Neuronal stem cell (in vitro differentiated cells): ENCODE measurements around the gene PC.

Experiments used
- DNase-seq: peaks from one replicate; pipeline ENCODE4 v3.0.0-alpha.2; 2013; ENCODE audit warnings: low spot score
- H2AFZ ChIP-seq: one replicate; pipeline ENCODE4 v1.6.1; 2013; ENCODE audit warnings: mild to moderate bottlenecking, low read length, inconsistent platforms
- H2AK5ac ChIP-seq: 2 replicates; pipeline ENCODE4 v1.6.1; 2013; ENCODE audit warnings: low read depth, mild to moderate bottlenecking, inconsistent platforms, low read length, moderate library complexity, mixed read lengths
- H2BK120ac ChIP-seq: 2 replicates; pipeline ENCODE4 v1.6.1; 2013; ENCODE audit warnings: low read depth, mild to moderate bottlenecking, inconsistent platforms, low read length, moderate library complexity, mixed read lengths
- H2BK12ac ChIP-seq: one replicate; pipeline ENCODE4 v1.6.1; 2013; ENCODE audit warnings: low read length, inconsistent platforms
- H2BK15ac ChIP-seq: 2 replicates; pipeline ENCODE4 v1.6.1; 2013; ENCODE audit warnings: mild to moderate bottlenecking, low read length, inconsistent platforms, mixed read lengths
- H2BK5ac ChIP-seq: one replicate; pipeline ENCODE4 v1.6.1; 2013; ENCODE audit warnings: inconsistent platforms, mild to moderate bottlenecking, low read length, moderate library complexity
- H3K14ac ChIP-seq: one replicate; pipeline ENCODE4 v1.6.1; 2013; ENCODE audit warnings: low read length, inconsistent platforms
- H3K18ac ChIP-seq: 2 replicates; pipeline ENCODE4 v1.6.1; 2013; ENCODE audit warnings: low read length, inconsistent platforms
- H3K23ac ChIP-seq: 2 replicates; pipeline ENCODE4 v1.6.1; 2013; ENCODE audit warnings: low read depth, mild to moderate bottlenecking, mixed read lengths, low read length, inconsistent platforms; ENCODE audit not compliant: poor library complexity
- H3K27ac ChIP-seq: replicated peaks from 3 replicates; pipeline ENCODE4 v1.5.1; 2013; ENCODE audit warnings: low read length, inconsistent platforms
- H3K27me3 ChIP-seq, 3 experiments: 2 replicates each; pipeline ENCODE4 v1.6.1; 2013; ENCODE audit warnings: low read length in 3 of 3, mild to moderate bottlenecking in 2 of 3, inconsistent platforms in 1 of 3, low read depth in 1 of 3, mixed read lengths in 1 of 3, moderate library complexity in 1 of 3; ENCODE audit not compliant: control insufficient read depth in 3 of 3, insufficient read depth in 3 of 3
- H3K36me3 ChIP-seq, 2 donors: replicated peaks in 1 of 2; 2 replicates each; pipeline ENCODE4 v1.6.1; 2013; ENCODE audit warnings: low read length in 2 of 2; ENCODE audit not compliant: control insufficient read depth in 2 of 2, insufficient read depth in 2 of 2
- H3K4ac ChIP-seq: 2 replicates; pipeline ENCODE4 v1.6.1; 2013; ENCODE audit warnings: inconsistent platforms, mild to moderate bottlenecking, low read length, moderate library complexity
- H3K4me1 ChIP-seq, 2 donors: 1 replicate in 1 of 2; 2 replicates in 1 of 2; pipeline ENCODE4 v1.6.1; 2013; ENCODE audit warnings: low read length in 2 of 2, low read depth in 1 of 2; ENCODE audit not compliant: control insufficient read depth in 2 of 2, insufficient read depth in 1 of 2
- H3K4me2 ChIP-seq: one replicate; pipeline ENCODE4 v1.6.1; 2013; ENCODE audit warnings: mild to moderate bottlenecking, low read length, inconsistent platforms; ENCODE audit not compliant: insufficient read depth, poor library complexity, severe bottlenecking
- H3K4me3 ChIP-seq, 2 donors: 2 replicates each; pipeline ENCODE4 v1.5.1; 2013; ENCODE audit warnings: low read length in 2 of 2, mild to moderate bottlenecking in 2 of 2, inconsistent platforms in 1 of 2, moderate library complexity in 1 of 2
- H3K79me1 ChIP-seq: one replicate; pipeline ENCODE4 v1.6.1; 2013; ENCODE audit warnings: low read depth, mild to moderate bottlenecking, inconsistent platforms, low read length, moderate library complexity
- H3K9ac ChIP-seq: one replicate; pipeline ENCODE4 v1.6.1; 2013; ENCODE audit warnings: mild to moderate bottlenecking, low read depth, low read length, inconsistent platforms; ENCODE audit not compliant: poor library complexity
- H3K9me3 ChIP-seq, 2 donors: replicated peaks in 1 of 2; 2 replicates each; pipeline versions ENCODE3 to v1.6.1; 2013; ENCODE audit warnings: low read length in 2 of 2, mild to moderate bottlenecking in 2 of 2, inconsistent platforms in 1 of 2, low read depth in 1 of 2, mixed read lengths in 1 of 2, moderate library complexity in 1 of 2; ENCODE audit not compliant: control insufficient read depth in 2 of 2, insufficient read depth in 1 of 2
- H4K8ac ChIP-seq: one replicate; pipeline ENCODE4 v1.6.1; 2013; ENCODE audit warnings: low read depth, mild to moderate bottlenecking, inconsistent platforms, low read length, moderate library complexity
- H4K91ac ChIP-seq: one replicate; pipeline ENCODE4 v1.6.1; 2013; ENCODE audit warnings: low read length, low read depth, mild to moderate bottlenecking, inconsistent platforms; ENCODE audit not compliant: poor library complexity
- WGBS, 2 donors: extraction: QIAGEN DNeasy Blood & Tissue Kit; methylation state at CpG; one replicate each; pipeline ENCODE4 v1.1.7; 2013; ENCODE audit warnings: missing lambda C conversion rate in 2 of 2, mixed read lengths in 1 of 2; ENCODE audit not compliant: insufficient read length in 2 of 2, insufficient replicate concordance in 1 of 2; ENCODE audit errors: extremely low coverage in 2 of 2; 5-methylcytosine and 5-hydroxymethylcytosine counted together

The PC gene

GRCh38 chr11:66858939-66859685 is 99.1 kb downstream of the PC start:
- no peak overlapping the region for H2AK5ac ChIP-seq
- H3K4me3 ChIP-seq, result no peak overlapping the region
- H2BK5ac ChIP-seq, result no peak overlapping the region
- H3K4me2 ChIP-seq, result no peak overlapping the region
- H3K36me3 ChIP-seq, result peaks cover 3 to 14% of the 10 kb centered on the region in 2 donors
- H3K27me3 ChIP-seq, result no peaks in the 10 kb centered on the region
- H2AFZ ChIP-seq, result no peak overlapping the region
- no CpG with 5 or more reads among the region's 29 CpGs for WGBS, 2 donors
- no peak overlapping the region for H3K4ac ChIP-seq
- no peak overlapping the region for H4K8ac ChIP-seq
- no peak overlapping the region for H4K91ac ChIP-seq
- H3K9ac ChIP-seq, result peak overlapping the region; percentile 12
- no peaks in the 10 kb centered on the region for H3K9me3 ChIP-seq
- DNase-seq, result no peak
- H2BK12ac ChIP-seq, result peak overlapping the region; percentile 22
- H3K14ac ChIP-seq, result no peak overlapping the region
- H3K79me1 ChIP-seq, result peaks cover 10% of the 10 kb centered on the region
- H3K23ac ChIP-seq, result peak overlapping the region; percentile 31
- no peak overlapping the region for H2BK120ac ChIP-seq
- H2BK15ac ChIP-seq, result no peak overlapping the region
- H3K27ac ChIP-seq, result no peak overlapping the region
- peak overlapping the region; percentile 17 for H3K18ac ChIP-seq
- peaks cover 4 to 14% of the 10 kb centered on the region in 2 donors for H3K4me1 ChIP-seq

- Histone ChIP-seq H3K18ac (no peak overlapping the region), H3K79me1 (peaks cover 10% of the 10 kb centered on the region), H3K4me1 (peaks cover 4 to 14% of the 10 kb centered on the region in 2 donors), H2BK120ac (peak overlapping the region; percentile 16), H4K91ac (no peak overlapping the region), H3K9me3 (no peaks in the 10 kb centered on the region), H2BK12ac (no peak overlapping the region), H2BK15ac (no peak overlapping the region), H3K27me3 (no peaks in the 10 kb centered on the region), H2AFZ (no peak overlapping the region), H3K4me2 (no peak overlapping the region), H4K8ac (no peak overlapping the region), H3K9ac (peak overlapping the region; percentile 44), H3K36me3 (peaks cover 3 to 14% of the 10 kb centered on the region in 2 donors), H2AK5ac (no peak overlapping the region), H3K27ac (no peak overlapping the region), H3K4me3 (no peak overlapping the region), H3K4ac (no peak overlapping the region), H3K14ac (no peak overlapping the region), H2BK5ac (no peak overlapping the region), H3K23ac (no peak overlapping the region)
- no peak for DNase-seq
- no CpG with 5 or more reads among the region's 62 CpGs for WGBS, 2 donors
Measured at GRCh38 chr11:66858186-66858938, 99.8 kb downstream of the PC start.

DNA sequence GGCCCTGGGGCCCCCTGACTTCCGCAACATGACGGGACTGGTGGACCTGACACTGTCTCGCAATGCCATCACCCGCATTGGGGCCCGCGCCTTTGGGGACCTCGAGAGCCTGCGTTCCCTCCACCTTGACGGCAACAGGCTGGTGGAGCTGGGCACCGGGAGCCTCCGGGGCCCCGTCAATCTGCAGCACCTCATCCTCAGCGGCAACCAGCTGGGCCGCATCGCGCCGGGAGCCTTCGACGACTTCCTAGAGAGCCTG is 100.3 kb downstream of the PC start:
- Histone ChIP-seq H3K4me1 (peaks cover 4 to 14% of the 10 kb centered on the region in 2 donors), H2BK5ac (peak overlapping the region; percentile 26), H3K4me2 (peak overlapping the region; percentile 99), H3K4me3 (peak overlapping the region in 1 of 2 donors; percentile 98), H3K27ac (no peak overlapping the region), H3K14ac (peak overlapping the region; percentile 14), H4K91ac (no peak overlapping the region), H3K18ac (no peak overlapping the region), H2AFZ (no peak overlapping the region), H2BK120ac (peak overlapping the region; percentile 16), H3K9ac (peak overlapping the region; percentile 44), H3K79me1 (peaks cover 10% of the 10 kb centered on the region), H3K36me3 (peaks cover 3 to 14% of the 10 kb centered on the region in 2 donors), H2BK12ac (no peak overlapping the region), H4K8ac (no peak overlapping the region), H2AK5ac (peak overlapping the region; percentile 60), H3K27me3 (no peaks in the 10 kb centered on the region), H3K4ac (no peak overlapping the region), H3K9me3 (no peaks in the 10 kb centered on the region), H2BK15ac (no peak overlapping the region), H3K23ac (peak overlapping the region; percentile 16)
- no CpG with 5 or more reads among the region's 19 CpGs for WGBS, 2 donors
- no peak for DNase-seq

DNA sequence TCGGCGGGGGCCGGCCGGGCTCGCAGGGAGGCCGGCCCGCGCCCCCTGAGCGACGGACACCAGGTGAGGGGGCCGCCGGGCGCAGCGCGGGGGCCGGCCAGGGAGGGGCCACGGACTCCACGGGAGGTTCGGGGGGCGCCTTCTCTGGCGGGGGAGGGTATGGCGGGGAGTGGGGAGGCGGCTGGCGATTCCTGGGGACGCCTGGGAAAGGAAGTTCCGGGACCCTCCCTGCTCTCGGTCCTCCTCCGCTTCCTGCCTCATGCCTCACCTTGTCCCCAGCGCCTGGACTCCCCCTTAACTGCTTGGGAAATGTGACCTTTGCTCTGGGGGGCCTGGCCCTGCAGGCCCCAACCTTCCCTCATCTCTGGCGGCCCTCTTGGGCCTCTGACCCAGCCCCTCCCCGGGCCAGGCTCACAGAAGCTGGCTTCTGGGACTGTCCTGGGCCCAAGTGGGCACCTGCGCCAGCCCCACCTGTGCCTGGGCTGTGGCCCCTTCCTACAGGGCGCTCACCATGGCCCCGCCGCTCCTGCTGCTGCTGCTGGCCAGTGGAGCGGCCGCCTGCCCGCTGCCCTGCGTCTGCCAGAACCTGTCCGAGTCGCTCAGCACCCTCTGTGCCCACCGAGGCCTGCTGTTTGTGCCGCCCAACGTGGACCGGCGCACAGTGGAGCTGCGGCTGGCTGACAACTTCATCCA is 100.8 kb downstream of the PC start:
- no peak overlapping the region for H3K4ac ChIP-seq
- no peak overlapping the region for H4K91ac ChIP-seq
- no peaks in the 10 kb centered on the region for H3K9me3 ChIP-seq
- H3K18ac ChIP-seq, result peak overlapping the region; percentile 84
- peak overlapping the region; percentile 99 for H3K4me2 ChIP-seq
- H3K4me1 ChIP-seq, result peaks cover 4 to 14% of the 10 kb centered on the region in 2 donors
- peaks cover 0 to 14% of the 10 kb centered on the region in 2 donors for H3K36me3 ChIP-seq
- H2BK120ac ChIP-seq, result peak overlapping the region; percentile 16
- H3K9ac ChIP-seq, result peak overlapping the region; percentile 93
- peak overlapping the region; percentile 14 for H3K14ac ChIP-seq
- peak overlapping the region; percentile 97 to 98 for H3K4me3 ChIP-seq
- H2BK5ac ChIP-seq, result peak overlapping the region; percentile 26
- no peak overlapping the region for H2BK12ac ChIP-seq
- H3K79me1 ChIP-seq, result peaks cover 8% of the 10 kb centered on the region
- H2AFZ ChIP-seq, result peak overlapping the region; percentile 99
- no peak overlapping the region for H3K27ac ChIP-seq
- DNase-seq, result no peak
- H4K8ac ChIP-seq, result no peak overlapping the region
- H2BK15ac ChIP-seq, result no peak overlapping the region
- H3K23ac ChIP-seq, result peak overlapping the region; percentile 91
- WGBS, 2 donors, result no CpG with 5 or more reads among the region's 47 CpGs
- no peaks in the 10 kb centered on the region for H3K27me3 ChIP-seq
- peak overlapping the region; percentile 60 for H2AK5ac ChIP-seq
